GM20000 (cell line): ENCODE data around the gene HNRNPD.
"Not testable (repeated sequence)": the region's sequence is repeated elsewhere in the genome, so short reads cannot be mapped to it uniquely, and the experiment has no call there.

ENCODE experiments used
- DNase-seq: peaks from one replicate; pipeline ENCODE4 v3.0.0; 2012; ENCODE audit warnings: low spot score
- TF ChIP-seq, protein P1 (sequence below): IDR thresholded peaks from 2 replicates; pipeline ENCODE4 v1.5.1; 2012; ENCODE audit warnings: mild to moderate bottlenecking, control low read depth; ENCODE audit errors: extremely low read depth, missing control alignments

The HNRNPD gene

DNA sequence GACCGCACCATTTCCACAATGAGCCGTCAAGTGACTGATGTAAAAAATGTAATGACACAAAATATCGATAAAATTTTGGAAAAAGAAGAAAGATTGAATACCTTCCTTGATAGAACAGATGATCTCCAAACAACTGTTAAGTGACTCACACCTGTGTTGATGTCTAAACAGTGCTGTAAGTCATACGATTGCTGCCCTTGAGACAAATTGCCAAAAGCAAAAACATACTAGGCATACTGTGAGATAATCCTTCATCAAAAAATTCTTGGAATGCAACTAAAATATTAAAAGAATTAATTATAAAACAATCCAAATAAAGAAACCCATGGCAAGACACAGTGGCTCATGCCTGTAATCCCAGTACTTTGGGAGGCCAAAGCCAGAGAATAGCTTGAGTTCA is 53.4 kb downstream of the HNRNPD start:
- no peak for DNase-seq
- TF ChIP-seq, protein P1, sequence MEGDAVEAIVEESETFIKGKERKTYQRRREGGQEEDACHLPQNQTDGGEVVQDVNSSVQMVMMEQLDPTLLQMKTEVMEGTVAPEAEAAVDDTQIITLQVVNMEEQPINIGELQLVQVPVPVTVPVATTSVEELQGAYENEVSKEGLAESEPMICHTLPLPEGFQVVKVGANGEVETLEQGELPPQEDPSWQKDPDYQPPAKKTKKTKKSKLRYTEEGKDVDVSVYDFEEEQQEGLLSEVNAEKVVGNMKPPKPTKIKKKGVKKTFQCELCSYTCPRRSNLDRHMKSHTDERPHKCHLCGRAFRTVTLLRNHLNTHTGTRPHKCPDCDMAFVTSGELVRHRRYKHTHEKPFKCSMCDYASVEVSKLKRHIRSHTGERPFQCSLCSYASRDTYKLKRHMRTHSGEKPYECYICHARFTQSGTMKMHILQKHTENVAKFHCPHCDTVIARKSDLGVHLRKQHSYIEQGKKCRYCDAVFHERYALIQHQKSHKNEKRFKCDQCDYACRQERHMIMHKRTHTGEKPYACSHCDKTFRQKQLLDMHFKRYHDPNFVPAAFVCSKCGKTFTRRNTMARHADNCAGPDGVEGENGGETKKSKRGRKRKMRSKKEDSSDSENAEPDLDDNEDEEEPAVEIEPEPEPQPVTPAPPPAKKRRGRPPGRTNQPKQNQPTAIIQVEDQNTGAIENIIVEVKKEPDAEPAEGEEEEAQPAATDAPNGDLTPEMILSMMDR, result no peak

DNA sequence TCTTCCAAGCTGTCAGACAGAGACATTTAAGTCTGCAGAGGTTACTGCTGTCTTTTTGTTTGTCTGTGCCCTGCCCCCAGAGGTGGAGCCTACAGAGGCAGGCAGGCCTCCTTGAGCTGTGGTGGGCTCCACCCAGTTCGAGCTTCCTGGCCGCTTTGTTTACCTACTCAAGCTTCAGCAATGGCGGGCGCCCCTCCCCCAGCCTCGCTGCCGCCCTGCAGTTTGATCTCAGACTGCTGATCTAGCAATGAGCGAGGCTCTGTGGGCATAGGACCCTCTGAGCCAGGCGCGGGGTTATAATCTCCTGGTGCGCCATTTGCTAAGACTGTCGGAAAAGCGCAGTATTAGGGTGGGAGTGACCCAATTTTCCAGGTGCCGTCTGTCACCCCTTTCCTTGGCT is 70.7 kb downstream of the HNRNPD start:
- DNase-seq, result not testable (repeated sequence)
